ENCODE results near the gene GRAMD1A. TPM values are rescaled to one million over a fixed set of nuclear protein-coding genes. Genes with fewer than 3 reads are reported as not detected.
A peak's percentile ranks its signal among the peaks of the same experiment; 100 is the strongest.
"Not testable (repeated sequence)": the region's sequence is repeated elsewhere in the genome, so short reads cannot be mapped to it uniquely, and the experiment has no call there.

GRAMD1A gene
- total RNA-seq, 1 experiment from 2014 or later = 49.4 TPM

GRCh38 chr19:34990578-34991192, 9.4 kb upstream of the GRAMD1A start:
- Histone ChIP-seq H3K4me3 (no peak overlapping the region), H3K27ac (no peak overlapping the region), H3K36me3 (no peaks in the 10 kb centered on the region), H3K4me1 (no peaks in the 10 kb centered on the region), H3K9me3 (replicated peaks) (no peaks in the 10 kb centered on the region), H3K27me3 (no peaks in the 10 kb centered on the region)
- DNase-seq = no peak

- no peak for DNase-seq
- H3K27me3 ChIP-seq = no peaks in the 10 kb centered on the region
- no peaks in the 10 kb centered on the region for H3K9me3 ChIP-seq (replicated peaks)
- no peaks in the 10 kb centered on the region for H3K4me1 ChIP-seq
- no peak overlapping the region for H3K27ac ChIP-seq
- no peaks in the 10 kb centered on the region for H3K36me3 ChIP-seq
- no peak overlapping the region for H3K4me3 ChIP-seq
Measured at GRCh38 chr19:34991542-34992333, 8.4 kb upstream of the GRAMD1A start.

- H3K27ac ChIP-seq; H3K4me3 ChIP-seq; H3K27me3 ChIP-seq; H3K9me3 ChIP-seq (replicated peaks); DNase-seq; H3K36me3 ChIP-seq; H3K4me1 ChIP-seq: not testable (repeated sequence)
Measured at GRCh38 chr19:34992582-34992981, 7.5 kb upstream of the GRAMD1A start.

DNA sequence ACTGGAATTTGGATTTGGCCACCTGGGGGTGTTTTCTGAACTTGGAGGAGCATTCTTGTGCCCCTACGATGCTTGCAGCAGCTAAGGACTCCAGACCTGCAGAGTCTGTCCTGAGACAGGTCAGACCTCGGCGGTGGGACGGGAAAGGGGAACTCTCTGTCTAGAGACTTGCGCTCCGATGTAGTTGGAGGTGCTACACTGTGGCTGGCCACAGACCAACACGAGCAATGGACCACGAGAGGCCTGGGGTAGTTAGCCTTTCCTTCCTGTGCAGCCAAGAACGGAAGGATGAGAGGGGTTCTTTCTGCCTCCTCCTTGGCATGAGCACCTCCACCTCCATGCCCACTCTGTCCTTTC, 5.9 kb upstream of the GRAMD1A start:
- Histone ChIP-seq H3K27ac (no peak overlapping the region), H3K9me3 (replicated peaks) (no peaks in the 10 kb centered on the region), H3K36me3 (no peaks in the 10 kb centered on the region), H3K4me1 (no peaks in the 10 kb centered on the region), H3K27me3 (no peaks in the 10 kb centered on the region), H3K4me3 (no peak overlapping the region)
- DNase-seq = no peak

- Histone ChIP-seq H3K4me3 (no peak overlapping the region), H3K4me1 (no peaks in the 10 kb centered on the region), H3K27ac (no peak overlapping the region), H3K9me3 (replicated peaks) (no peaks in the 10 kb centered on the region), H3K36me3 (no peaks in the 10 kb centered on the region), H3K27me3 (no peaks in the 10 kb centered on the region)
- no peak for DNase-seq
Measured at GRCh38 chr19:34994643-34995541, 5.2 kb upstream of the GRAMD1A start.

GRCh38 chr19:34995551-34995950, 4.6 kb upstream of the GRAMD1A start:
- H3K27ac ChIP-seq = no peak overlapping the region
- H3K27me3 ChIP-seq = no peaks in the 10 kb centered on the region
- no peaks in the 10 kb centered on the region for H3K36me3 ChIP-seq
- H3K4me3 ChIP-seq = no peak overlapping the region
- no peak for DNase-seq
- H3K9me3 ChIP-seq (replicated peaks) = no peaks in the 10 kb centered on the region
- H3K4me1 ChIP-seq = no peaks in the 10 kb centered on the region

DNA sequence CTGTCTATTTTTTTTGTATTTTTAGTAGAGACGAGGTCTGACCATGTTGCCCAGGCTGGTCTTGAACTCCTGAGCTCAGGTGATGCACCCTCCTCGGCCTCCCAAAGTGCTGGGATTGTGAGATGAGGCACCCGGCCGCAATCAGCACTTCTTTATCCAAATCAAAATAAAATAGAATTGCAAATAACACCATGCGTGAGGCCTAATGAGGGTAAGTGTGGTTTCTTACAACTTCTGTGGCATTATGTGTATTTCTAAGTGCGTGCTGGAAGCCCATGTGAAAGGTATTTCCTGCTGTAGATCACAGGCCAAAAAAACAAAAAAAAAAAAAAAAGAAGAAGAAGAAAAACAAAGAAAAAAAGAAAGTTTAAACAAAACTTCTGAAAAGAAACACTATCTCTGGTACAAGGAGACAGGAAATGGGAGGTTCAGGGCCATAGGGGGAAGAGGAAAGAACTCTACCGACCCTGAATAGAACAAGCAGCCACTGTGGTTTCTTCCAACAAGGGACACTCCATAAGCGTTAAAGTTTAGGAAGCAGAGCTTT, 3.0 kb upstream of the GRAMD1A start:
- Histone ChIP-seq H3K4me3 (no peak overlapping the region), H3K36me3 (peaks cover 1% of the 10 kb centered on the region; the same call in 1 of the 2 replicates), H3K4me1 (no peaks in the 10 kb centered on the region), H3K27me3 (no peaks in the 10 kb centered on the region), H3K9me3 (replicated peaks) (no peaks in the 10 kb centered on the region), H3K27ac (no peak overlapping the region)
- no peak for DNase-seq

DNA sequence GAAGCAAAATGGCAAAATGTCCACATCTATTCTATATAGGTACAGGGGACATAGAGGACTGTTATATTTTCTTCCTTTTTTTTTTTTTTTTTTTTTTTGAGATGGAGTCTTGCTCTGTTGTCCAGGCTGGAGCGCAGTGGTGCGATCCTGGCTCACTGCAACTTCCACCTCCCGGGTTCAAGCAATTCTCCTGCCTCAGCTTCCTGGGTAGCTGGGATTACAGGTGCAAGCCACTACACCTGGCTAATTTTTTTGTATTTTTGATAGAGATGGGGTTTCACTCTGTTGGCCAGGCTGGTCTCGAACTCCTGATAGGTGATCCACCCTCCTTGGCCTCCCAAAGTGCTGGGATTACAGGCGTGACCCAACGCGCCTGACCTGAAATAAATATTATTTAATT, 1.9 kb upstream of the GRAMD1A start:
- not testable (repeated sequence) for H3K4me1 ChIP-seq

GRCh38 chr19:34998777-34999497, 1.2 kb upstream of the GRAMD1A start:
- DNase-seq = no peak
- Histone ChIP-seq H3K9me3 (replicated peaks) (no peaks in the 10 kb centered on the region), H3K27ac (no peak overlapping the region), H3K4me3 (peak overlapping the region; percentile 65), H3K4me1 (no peaks in the 10 kb centered on the region), H3K27me3 (no peaks in the 10 kb centered on the region), H3K36me3 (peaks cover 5% of the 10 kb centered on the region; the same call in 1 of the 2 replicates)

More for the DNA sequence above, 1.9 kb upstream of the GRAMD1A start:
- not testable (repeated sequence) for H3K27ac ChIP-seq; H3K36me3 ChIP-seq; H3K9me3 ChIP-seq (replicated peaks); H3K27me3 ChIP-seq; H3K4me3 ChIP-seq; DNase-seq

- Histone ChIP-seq H3K27ac (peak overlapping the region; percentile 56; the same call in 1 of the 2 replicates), H3K4me1 (no peaks in the 10 kb centered on the region), H3K36me3 (peaks cover 5% of the 10 kb centered on the region; the same call in 1 of the 2 replicates), H3K9me3 (replicated peaks) (no peaks in the 10 kb centered on the region), H3K27me3 (no peaks in the 10 kb centered on the region), H3K4me3 (peak overlapping the region; percentile 65)
- no peak for DNase-seq
Measured at GRCh38 chr19:35000338-35000646, 169 bp downstream of the GRAMD1A start.

GRCh38 chr19:35000647-35001501, 751 bp downstream of the GRAMD1A start:
- peaks cover 8% of the 10 kb centered on the region; the same call in 1 of the 2 replicates for H3K36me3 ChIP-seq
- DNase-seq = peak; percentile 34 to 39
- no peaks in the 10 kb centered on the region for H3K4me1 ChIP-seq
- H3K27me3 ChIP-seq = no peaks in the 10 kb centered on the region
- peak overlapping the region; percentile 65 for H3K4me3 ChIP-seq
- H3K9me3 ChIP-seq (replicated peaks) = no peaks in the 10 kb centered on the region
- H3K27ac ChIP-seq = peak overlapping the region; percentile 56; the same call in 1 of the 2 replicates

GRCh38 chr19:35002037-35002535, 2.0 kb downstream of the GRAMD1A start:
- Histone ChIP-seq H3K9me3 (replicated peaks) (no peaks in the 10 kb centered on the region), H3K4me3 (no peak overlapping the region), H3K27ac (no peak overlapping the region), H3K27me3 (no peaks in the 10 kb centered on the region), H3K36me3 (peaks cover 8% of the 10 kb centered on the region; the same call in 1 of the 2 replicates), H3K4me1 (no peaks in the 10 kb centered on the region)
- DNase-seq = peak in 1 of 2 experiments; percentile 1

DNA sequence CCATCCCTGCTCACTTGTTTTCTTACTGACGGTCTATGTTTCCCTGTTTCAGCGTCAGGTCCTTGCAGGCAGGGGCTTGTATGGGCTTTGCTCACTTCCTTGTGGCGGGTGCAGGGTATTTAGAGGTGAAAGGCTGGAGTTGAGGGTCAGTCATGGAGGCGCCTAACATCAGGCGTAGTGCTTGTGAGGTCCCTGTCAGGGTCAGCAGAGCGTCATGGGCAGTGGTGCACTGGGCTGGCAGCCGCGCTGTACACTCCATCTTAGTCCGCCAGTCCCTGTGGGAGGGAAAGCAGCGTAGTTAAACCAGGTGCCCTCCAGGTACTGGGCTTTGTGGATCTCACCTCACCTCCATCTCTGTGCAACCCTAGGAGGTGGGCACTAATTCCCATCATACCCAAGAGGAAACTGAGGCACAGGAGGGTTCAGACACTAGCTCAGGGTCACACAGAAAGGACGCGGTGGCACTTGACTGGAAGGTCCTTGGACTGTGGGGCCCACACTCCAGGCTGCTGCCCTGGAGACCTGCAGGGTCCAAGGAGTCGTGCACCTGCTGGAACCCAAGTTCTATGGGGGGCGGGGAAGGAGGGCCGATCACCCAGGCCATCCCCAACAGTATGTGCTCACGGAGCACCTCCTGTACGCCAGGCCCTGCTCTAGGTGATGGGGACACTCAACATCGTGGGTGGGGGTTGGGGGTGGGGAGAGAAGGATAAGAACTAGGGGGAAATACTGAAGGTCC, 4.6 kb downstream of the GRAMD1A start:
- Histone ChIP-seq H3K4me3 (no peak overlapping the region), H3K27ac (no peak overlapping the region), H3K4me1 (no peaks in the 10 kb centered on the region), H3K27me3 (no peaks in the 10 kb centered on the region), H3K9me3 (replicated peaks) (no peaks in the 10 kb centered on the region), H3K36me3 (peaks cover 10% of the 10 kb centered on the region; the same call in 1 of the 2 replicates)
- no peak for DNase-seq

Data from SJCRH30 (cell line).